ENCODE results near the gene ILK.

Gene ILK

GRCh38 chr11:6603287-6604080, at the start of gene ILK, which contains the start of gene RRP8:
Gene ILK (plus strand): TSS chr11:6603774. CDS start chr11:6604272, 498 bp downstream.
Gene RRP8 (minus strand): TSS chr11:6603616. CDS start chr11:6603502, 114 bp downstream.
- DNase-seq: peak; percentile 94

GRCh38 chr11:6554828-6555706, 48.5 kb upstream of the ILK start:
- DNase-seq: no peak

- no peak for DNase-seq
These were observed 47.2 kb upstream of the ILK start for GRCh38 chr11:6556139-6556949.

GRCh38 chr11:6557063-6557462, 46.5 kb upstream of the ILK start:
- DNase-seq: no peak

GRCh38 chr11:6557761-6558674, 45.6 kb upstream of the ILK start:
- no peak for DNase-seq

- no peak for DNase-seq
These were observed 44.2 kb upstream of the ILK start for GRCh38 chr11:6559369-6559768.

GRCh38 chr11:6561288-6561687, 42.3 kb upstream of the ILK start:
- DNase-seq: no peak

- no peak for DNase-seq
These were observed 40.4 kb upstream of the ILK start for GRCh38 chr11:6563121-6563619.

- no peak for DNase-seq
These were observed 39.9 kb upstream of the ILK start for GRCh38 chr11:6563667-6564066.

- DNase-seq: no peak
These were observed 38.2 kb upstream of the ILK start for GRCh38 chr11:6565325-6565724.

- DNase-seq: no peak
These were observed 37.4 kb upstream of the ILK start for GRCh38 chr11:6565988-6566703.

GRCh38 chr11:6566704-6567370, 36.7 kb upstream of the ILK start:
- no peak for DNase-seq

GRCh38 chr11:6567371-6567745, 36.2 kb upstream of the ILK start:
- no peak for DNase-seq

GRCh38 chr11:6568191-6568918, 35.2 kb upstream of the ILK start:
- DNase-seq: peak; percentile 74

GRCh38 chr11:6569706-6570105, 33.9 kb upstream of the ILK start:
- DNase-seq: no peak

- DNase-seq: peak; percentile 18
These were observed 32.7 kb upstream of the ILK start for GRCh38 chr11:6570691-6571427.

GRCh38 chr11:6571434-6572008, 32.1 kb upstream of the ILK start:
- no peak for DNase-seq

- no peak for DNase-seq
These were observed 31.4 kb upstream of the ILK start for GRCh38 chr11:6572215-6572614.
